ENCODE measurements around the gene AFMID.
"Not testable (repeated sequence)": the region's sequence is repeated elsewhere in the genome, so short reads cannot be mapped to it uniquely, and the experiment has no call there.

The AFMID gene

DNA sequence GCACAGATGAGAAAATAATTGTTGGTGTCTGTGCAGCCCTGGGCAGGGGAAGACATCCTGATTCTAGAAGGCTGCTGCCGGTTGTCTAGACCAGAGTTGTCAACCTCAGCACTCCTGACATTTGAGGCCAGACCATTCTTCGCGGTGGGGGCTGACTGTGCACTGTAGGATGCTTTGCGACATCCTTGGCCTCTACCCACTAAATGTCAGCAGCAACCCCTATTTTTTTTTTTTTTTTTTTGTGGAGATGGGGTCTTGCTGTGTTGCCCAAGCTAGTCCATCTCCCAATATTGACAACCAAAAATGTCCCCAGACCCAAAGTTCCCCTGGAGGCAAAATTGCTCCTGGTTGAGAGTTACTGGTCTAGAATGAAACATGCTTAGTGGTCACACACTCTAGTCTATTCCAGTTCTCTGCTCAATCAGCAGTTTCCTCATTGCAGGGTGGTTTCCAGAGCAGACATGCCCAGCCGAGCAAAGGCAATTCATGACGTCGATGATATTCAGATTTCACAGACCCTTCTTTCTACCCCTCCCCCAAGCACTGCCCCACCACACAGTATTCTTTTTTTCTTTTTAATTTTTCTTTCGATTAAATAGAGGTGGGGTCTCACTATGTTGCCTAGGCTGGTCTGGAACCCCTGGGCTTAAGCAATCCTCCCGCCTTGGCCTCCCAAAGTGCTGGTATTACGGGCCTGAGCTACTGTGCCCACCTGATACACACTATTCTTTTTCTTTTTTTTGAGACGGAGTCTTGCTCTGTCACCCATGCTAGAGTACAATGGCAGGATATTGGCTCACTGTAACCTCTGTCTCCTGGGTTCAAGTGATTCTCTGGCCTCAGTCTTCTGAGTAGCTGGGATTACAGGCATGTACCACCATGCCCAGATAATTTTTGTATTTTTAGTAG, 32.0 kb upstream of the AFMID start:
- no peak for DNase-seq

GRCh38 chr17:78159575-78160158, 27.5 kb upstream of the AFMID start:
- no peak for DNase-seq

- DNase-seq: no peak
These were observed 23.0 kb upstream of the AFMID start for GRCh38 chr17:78163881-78164747.

DNA sequence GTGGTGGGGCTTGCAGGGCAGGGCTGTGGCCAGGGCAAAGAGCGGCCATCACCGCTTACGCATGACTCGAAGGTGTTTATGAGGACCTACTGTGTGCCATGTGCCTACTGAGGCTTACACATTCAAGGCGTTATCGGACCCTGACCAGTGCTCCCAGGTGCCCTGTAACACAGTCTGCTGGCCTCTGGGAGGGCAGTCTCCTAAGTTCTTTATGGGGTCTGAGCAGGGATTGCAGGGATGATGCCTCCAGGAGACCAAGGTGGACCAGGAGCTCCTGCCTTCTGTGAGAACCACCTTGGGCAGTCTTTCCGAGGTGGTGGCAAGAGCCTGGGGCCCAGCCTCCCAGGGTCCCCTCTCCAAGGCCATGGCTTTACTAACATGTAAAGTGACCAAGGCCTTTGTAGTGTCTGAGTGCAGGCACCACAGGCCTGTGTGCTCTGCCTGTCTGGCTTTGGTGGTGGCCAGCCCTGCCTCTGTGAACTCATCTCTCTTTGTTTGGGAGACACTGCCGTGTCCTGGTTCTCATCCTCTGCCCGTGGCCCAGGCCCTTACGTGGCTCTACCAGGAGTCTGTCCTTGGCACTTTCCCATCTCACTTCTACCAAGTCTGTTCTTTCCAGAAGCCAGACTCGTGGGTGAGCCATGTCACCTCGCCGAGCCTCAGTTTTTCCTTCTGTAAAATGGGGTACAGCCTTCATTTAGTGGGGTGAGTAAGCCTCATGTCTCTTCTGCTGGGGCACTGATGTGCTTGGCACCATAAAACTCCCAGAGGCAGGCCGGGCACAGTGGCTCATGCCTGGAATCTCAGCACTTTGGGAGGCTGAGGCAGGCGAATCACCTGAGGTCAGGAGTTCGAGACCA, 22.2 kb upstream of the AFMID start:
- no peak for DNase-seq

DNA sequence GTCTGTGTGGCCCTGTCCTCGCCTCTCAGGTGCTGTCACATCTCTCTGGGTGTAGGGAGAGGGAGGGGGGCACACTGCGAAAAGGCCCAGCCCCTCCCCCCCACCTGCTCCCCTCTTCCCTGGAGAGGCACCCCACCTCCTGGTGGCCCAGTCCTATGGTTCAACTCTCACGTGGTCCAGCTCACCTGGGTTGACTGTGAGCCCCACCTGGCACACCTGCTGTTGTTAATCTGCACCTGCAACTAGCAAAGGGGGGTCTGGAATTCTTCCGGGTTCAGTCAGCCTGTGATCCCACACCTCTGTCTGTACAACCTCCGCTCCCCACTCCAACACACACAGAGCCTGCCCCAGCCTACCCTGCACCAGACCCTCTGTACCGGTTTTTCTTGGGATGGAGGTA, 20.7 kb upstream of the AFMID start:
- no peak for DNase-seq

GRCh38 chr17:78168242-78168902, 18.8 kb upstream of the AFMID start, which contains the start of gene SYNGR2:
Gene SYNGR2, plus strand, starts transcription at chr17:78168581. Its CDS starts 36 bp downstream, at chr17:78168617.
- peak; percentile 42 for DNase-seq

- DNase-seq: no peak
These were observed 18.0 kb upstream of the AFMID start for GRCh38 chr17:78168903-78169793.

DNA sequence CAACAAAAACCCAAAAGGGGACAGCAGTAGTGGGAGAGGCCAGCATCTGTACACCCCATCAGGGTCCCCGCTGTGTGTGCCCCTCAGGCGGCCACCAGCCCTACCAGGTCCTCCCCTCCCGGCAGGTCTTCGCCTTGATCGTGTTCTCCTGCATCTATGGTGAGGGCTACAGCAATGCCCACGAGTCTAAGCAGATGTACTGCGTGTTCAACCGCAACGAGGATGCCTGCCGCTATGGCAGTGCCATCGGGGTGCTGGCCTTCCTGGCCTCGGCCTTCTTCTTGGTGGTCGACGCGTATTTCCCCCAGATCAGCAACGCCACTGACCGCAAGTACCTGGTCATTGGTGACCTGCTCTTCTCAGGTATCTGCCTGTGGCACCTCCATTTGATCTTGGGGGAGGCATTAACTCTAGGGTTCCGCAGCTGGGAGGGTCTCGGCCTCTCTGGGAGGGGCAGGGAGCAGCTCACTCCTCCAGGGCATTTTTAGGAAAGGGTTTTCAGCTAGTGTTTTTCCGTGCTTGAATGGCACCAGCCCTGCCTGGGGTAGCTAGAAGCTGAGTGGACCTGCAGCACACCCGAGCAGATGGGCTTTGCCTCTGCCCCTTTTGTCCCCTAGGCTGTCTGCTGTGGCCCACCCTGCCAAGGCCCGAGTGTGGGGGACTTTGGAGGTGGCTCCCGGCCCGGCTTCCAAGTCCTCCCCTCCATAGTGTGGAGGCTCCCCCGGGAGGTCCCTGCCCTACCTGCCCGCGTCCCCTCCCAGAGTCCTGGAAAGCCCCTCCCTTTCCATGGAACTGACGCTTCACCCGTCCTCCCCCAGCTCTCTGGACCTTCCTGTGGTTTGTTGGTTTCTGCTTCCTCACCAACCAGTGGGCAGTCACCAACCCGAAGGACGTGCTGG, 16.2 kb upstream of the AFMID start:
- no peak for DNase-seq

DNA sequence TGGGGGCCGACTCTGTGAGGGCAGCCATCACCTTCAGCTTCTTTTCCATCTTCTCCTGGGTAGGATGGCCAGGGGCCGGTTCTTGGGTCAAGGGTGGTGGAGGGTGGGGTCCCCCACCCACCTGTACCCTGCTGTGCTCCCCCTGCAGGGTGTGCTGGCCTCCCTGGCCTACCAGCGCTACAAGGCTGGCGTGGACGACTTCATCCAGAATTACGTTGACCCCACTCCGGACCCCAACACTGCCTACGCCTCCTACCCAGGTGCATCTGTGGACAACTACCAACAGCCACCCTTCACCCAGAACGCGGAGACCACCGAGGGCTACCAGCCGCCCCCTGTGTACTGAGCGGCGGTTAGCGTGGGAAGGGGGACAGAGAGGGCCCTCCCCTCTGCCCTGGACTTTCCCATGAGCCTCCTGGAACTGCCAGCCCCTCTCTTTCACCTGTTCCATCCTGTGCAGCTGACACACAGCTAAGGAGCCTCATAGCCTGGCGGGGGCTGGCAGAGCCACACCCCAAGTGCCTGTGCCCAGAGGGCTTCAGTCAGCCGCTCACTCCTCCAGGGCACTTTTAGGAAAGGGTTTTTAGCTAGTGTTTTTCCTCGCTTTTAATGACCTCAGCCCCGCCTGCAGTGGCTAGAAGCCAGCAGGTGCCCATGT, 15.4 kb upstream of the AFMID start:
- DNase-seq: not testable (repeated sequence)

DNA sequence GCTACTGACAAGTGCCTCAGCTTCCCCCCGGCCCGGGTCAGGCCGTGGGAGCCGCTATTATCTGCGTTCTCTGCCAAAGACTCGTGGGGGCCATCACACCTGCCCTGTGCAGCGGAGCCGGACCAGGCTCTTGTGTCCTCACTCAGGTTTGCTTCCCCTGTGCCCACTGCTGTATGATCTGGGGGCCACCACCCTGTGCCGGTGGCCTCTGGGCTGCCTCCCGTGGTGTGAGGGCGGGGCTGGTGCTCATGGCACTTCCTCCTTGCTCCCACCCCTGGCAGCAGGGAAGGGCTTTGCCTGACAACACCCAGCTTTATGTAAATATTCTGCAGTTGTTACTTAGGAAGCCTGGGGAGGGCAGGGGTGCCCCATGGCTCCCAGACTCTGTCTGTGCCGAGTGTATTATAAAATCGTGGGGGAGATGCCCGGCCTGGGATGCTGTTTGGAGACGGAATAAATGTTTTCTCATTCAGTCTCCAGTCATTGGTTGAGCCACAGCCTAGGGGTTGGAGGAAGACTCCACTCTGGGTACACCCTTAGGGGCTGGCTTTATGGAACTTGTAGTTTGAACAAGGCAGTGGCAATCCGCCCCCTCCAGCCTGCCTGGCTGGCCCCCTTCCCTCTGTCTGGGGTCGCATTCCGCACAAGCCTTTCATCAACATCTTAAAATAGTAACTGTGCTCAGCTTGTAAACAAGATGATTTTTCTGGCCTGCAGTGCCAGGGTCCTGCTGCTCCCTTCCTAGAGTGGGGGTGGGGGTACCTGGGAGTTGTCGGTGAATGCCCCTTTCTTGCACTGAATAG, 14.7 kb upstream of the AFMID start:
- DNase-seq: no peak

DNA sequence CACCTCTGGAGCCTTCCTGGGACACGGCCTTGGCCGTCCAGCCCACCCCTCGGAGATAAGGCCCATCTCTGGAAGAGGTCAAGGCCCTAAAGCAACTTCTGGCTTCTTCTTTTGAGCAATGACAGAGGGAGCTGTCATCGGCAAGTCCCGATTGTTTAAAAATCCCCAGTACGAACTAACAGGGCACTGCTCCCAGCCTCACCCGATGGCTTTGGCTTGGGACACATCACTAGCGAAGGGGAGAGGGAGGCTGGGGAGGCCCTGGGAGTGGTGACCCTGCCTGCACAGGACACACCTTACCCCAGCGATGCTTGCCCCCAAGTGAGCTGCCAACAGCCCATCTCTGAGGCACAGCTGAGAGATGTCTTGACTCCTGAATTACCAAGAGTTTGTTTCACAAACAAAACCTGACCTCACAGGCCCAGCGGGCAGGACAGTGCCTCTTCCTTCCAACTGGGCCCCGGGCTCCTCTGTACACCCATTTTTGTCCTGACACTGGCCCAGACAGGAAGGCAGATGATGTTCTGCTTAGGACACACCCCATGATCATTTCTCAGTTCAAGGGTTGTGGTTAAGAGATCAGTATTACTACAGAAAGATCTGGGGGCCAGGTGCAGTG, 14.0 kb upstream of the AFMID start:
- no peak for DNase-seq

GRCh38 chr17:78174346-78174869, 12.8 kb upstream of the AFMID start:
- DNase-seq: no peak

DNA sequence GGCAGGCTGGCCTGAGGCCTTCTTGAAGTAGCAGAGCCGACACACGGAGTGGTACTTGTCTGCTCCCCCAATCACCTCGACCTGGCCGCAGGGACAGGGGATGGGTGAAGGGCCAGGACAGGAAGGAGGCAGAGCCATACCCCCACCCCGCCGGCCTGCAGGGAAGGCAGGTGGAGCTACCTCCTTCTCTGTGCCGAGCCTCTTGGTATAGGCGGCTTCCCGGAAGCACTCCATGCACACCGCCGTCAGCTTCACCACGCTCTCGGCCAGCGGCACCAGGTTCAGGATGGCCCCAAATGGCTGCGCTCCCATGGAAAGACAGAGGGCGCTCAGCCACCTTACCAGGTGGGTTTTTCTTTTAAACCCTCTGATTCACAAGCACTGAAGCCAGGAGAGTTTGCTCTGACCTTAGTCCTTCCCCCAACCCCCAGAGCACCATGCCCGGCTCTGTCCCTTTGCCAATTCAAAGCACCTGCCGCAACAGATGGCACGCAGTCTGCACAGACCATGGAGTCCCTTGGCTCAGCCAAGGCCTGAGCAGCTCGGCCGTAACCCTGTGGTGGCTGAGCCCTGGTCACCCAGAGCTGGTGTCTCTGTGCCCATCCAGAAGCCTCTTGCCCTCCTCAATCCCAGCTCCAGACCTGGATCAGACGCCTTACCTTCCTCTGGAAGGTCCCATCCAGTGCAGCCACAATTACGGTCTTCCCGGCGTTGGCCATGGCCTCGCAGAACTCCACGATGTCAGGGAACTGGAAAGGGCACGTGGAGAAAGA, 12.1 kb upstream of the AFMID start:
- no peak for DNase-seq

GRCh38 chr17:78175643-78175981, 11.6 kb upstream of the AFMID start:
- no peak for DNase-seq

- no peak for DNase-seq
These were observed 10.6 kb upstream of the AFMID start for GRCh38 chr17:78176548-78177025.

GRCh38 chr17:78179372-78179771, 7.8 kb upstream of the AFMID start:
- no peak for DNase-seq

DNA sequence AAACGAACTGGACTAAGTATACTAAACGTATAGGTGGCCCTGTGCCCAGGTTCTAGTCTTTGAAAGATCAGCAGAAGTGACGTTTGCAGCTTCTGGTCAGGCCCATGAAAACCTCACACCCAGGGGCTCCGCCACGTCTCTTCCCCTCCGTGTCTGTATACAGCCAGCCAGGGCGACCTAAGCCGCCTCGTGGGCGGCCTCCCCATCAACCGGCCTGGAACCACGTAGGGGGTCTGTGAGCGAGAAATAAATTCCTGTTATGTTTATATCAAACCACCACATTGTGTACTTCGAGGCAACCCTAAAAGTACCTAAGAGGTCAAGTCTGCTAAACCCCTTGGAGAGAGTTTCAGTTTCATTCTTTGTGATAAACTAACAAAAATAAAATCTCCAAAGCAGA, 7.1 kb upstream of the AFMID start:
- no peak for DNase-seq

All from NCI-H1436 treated with DMSO at 0.1 percent for 48 hours (cell line).